ENCODE measurements around the gene DHRSX. TPM values are rescaled to one million over a fixed set of nuclear protein-coding genes. Genes with fewer than 3 reads are reported as not detected.

DHRSX gene
- total and polyA plus RNA-seq, 2 donors (not counting 1 experiment from before 2014, with no cell fraction given): 23.7 to 25.6 TPM

GRCh38 chrX:2264179-2265030, 236.4 kb downstream of the DHRSX start:
- no peak for DNase-seq (ENCODE audit: low read depth in 2 of 2)
- no peak overlapping the region for H3K9ac ChIP-seq (ENCODE audit: insufficient read depth, low read length)
- H3K27ac ChIP-seq (ENCODE audit: insufficient read depth, low read length): no peak overlapping the region
- no peak overlapping the region for H3K4me2 ChIP-seq (ENCODE audit: extremely low read depth, insufficient read depth, low read length)
- no peaks in the 10 kb centered on the region for H3K4me1 ChIP-seq (ENCODE audit: control insufficient read depth, extremely low read depth, insufficient read depth, low read length)
- peaks cover 3% of the 10 kb centered on the region for H3K36me3 ChIP-seq (ENCODE audit: control insufficient read depth, insufficient read depth, low read length)
- no peaks in the 10 kb centered on the region for H4K20me1 ChIP-seq (ENCODE audit: control insufficient read depth, extremely low read depth, insufficient read depth, low read length)
- no peaks in the 10 kb centered on the region for H3K27me3 ChIP-seq (ENCODE audit: control insufficient read depth, insufficient read depth, low read length)
- TF ChIP-seq CTCF (conservative IDR thresholded peaks at IDR 0.05 in 1 of 2, IDR thresholded peaks at IDR 0.05 in 1 of 2; ENCODE audit: low read depth in 1 of 2, low read length in 2 of 2): no peak
- no peak for TF ChIP-seq EZH2 (IDR thresholded peaks at IDR 0.05; ENCODE audit: low read length, missing control alignments)
- no peaks in the 10 kb centered on the region for H3K79me2 ChIP-seq (ENCODE audit: control insufficient read depth, insufficient read depth, low read length)
- H3K9me3 ChIP-seq (ENCODE audit: control insufficient read depth, insufficient read depth, low read depth, low read length): no peaks in the 10 kb centered on the region
- H3K4me3 ChIP-seq (replicated peaks in 1 of 4; ENCODE audit: control extremely low read depth in 1 of 4, insufficient read depth in 1 of 4, low read depth in 3 of 4, low read length in 4 of 4): no peak overlapping the region
- H2AFZ ChIP-seq (ENCODE audit: low read length): no peak overlapping the region

GRCh38 chrX:2263203-2263602, 237.6 kb downstream of the DHRSX start:
- no peak overlapping the region for H3K9ac ChIP-seq (ENCODE audit: insufficient read depth, low read length)
- H4K20me1 ChIP-seq (ENCODE audit: control insufficient read depth, extremely low read depth, insufficient read depth, low read length): no peaks in the 10 kb centered on the region
- no peaks in the 10 kb centered on the region for H3K9me3 ChIP-seq (ENCODE audit: control insufficient read depth, insufficient read depth, low read depth, low read length)
- no peak for DNase-seq (ENCODE audit: low read depth in 2 of 2)
- H3K36me3 ChIP-seq (ENCODE audit: control insufficient read depth, insufficient read depth, low read length): peaks cover 3% of the 10 kb centered on the region
- H3K4me2 ChIP-seq (ENCODE audit: extremely low read depth, insufficient read depth, low read length): no peak overlapping the region
- no peaks in the 10 kb centered on the region for H3K4me1 ChIP-seq (ENCODE audit: control insufficient read depth, extremely low read depth, insufficient read depth, low read length)
- no peaks in the 10 kb centered on the region for H3K27me3 ChIP-seq (ENCODE audit: control insufficient read depth, insufficient read depth, low read length)
- H3K4me3 ChIP-seq (replicated peaks in 1 of 4; ENCODE audit: control extremely low read depth in 1 of 4, insufficient read depth in 1 of 4, low read depth in 3 of 4, low read length in 4 of 4): no peak overlapping the region
- H2AFZ ChIP-seq (ENCODE audit: low read length): no peak overlapping the region
- H3K79me2 ChIP-seq (ENCODE audit: control insufficient read depth, insufficient read depth, low read length): no peaks in the 10 kb centered on the region
- TF ChIP-seq CTCF (conservative IDR thresholded peaks at IDR 0.05 in 1 of 2, IDR thresholded peaks at IDR 0.05 in 1 of 2; ENCODE audit: low read depth in 1 of 2, low read length in 2 of 2) (no peak), EZH2 (IDR thresholded peaks at IDR 0.05; ENCODE audit: low read length, missing control alignments) (no peak)
- no peak overlapping the region for H3K27ac ChIP-seq (ENCODE audit: insufficient read depth, low read length)

- Histone ChIP-seq H2AFZ (ENCODE audit: low read length) (no peak overlapping the region), H3K27me3 (ENCODE audit: control insufficient read depth, insufficient read depth, low read length) (no peaks in the 10 kb centered on the region), H3K9me3 (ENCODE audit: control insufficient read depth, insufficient read depth, low read depth, low read length) (no peaks in the 10 kb centered on the region), H4K20me1 (ENCODE audit: control insufficient read depth, extremely low read depth, insufficient read depth, low read length) (no peaks in the 10 kb centered on the region), H3K4me2 (ENCODE audit: extremely low read depth, insufficient read depth, low read length) (no peak overlapping the region), H3K9ac (ENCODE audit: insufficient read depth, low read length) (no peak overlapping the region), H3K4me1 (ENCODE audit: control insufficient read depth, extremely low read depth, insufficient read depth, low read length) (no peaks in the 10 kb centered on the region), H3K79me2 (ENCODE audit: control insufficient read depth, insufficient read depth, low read length) (no peaks in the 10 kb centered on the region), H3K36me3 (ENCODE audit: control insufficient read depth, insufficient read depth, low read length) (peaks cover 3% of the 10 kb centered on the region), H3K4me3 (replicated peaks in 1 of 4; ENCODE audit: control extremely low read depth in 1 of 4, insufficient read depth in 1 of 4, low read depth in 3 of 4, low read length in 4 of 4) (no peak overlapping the region), H3K27ac (ENCODE audit: insufficient read depth, low read length) (no peak overlapping the region)
- no peak for DNase-seq (ENCODE audit: low read depth in 2 of 2)
- TF ChIP-seq CTCF (conservative IDR thresholded peaks at IDR 0.05 in 1 of 2, IDR thresholded peaks at IDR 0.05 in 1 of 2; ENCODE audit: low read depth in 1 of 2, low read length in 2 of 2) (no peak), EZH2 (IDR thresholded peaks at IDR 0.05; ENCODE audit: low read length, missing control alignments) (no peak)
Measured at GRCh38 chrX:2262668-2263055, 238.1 kb downstream of the DHRSX start.
